ENCODE data around the gene EIF1AD.

Gene EIF1AD

DNA sequence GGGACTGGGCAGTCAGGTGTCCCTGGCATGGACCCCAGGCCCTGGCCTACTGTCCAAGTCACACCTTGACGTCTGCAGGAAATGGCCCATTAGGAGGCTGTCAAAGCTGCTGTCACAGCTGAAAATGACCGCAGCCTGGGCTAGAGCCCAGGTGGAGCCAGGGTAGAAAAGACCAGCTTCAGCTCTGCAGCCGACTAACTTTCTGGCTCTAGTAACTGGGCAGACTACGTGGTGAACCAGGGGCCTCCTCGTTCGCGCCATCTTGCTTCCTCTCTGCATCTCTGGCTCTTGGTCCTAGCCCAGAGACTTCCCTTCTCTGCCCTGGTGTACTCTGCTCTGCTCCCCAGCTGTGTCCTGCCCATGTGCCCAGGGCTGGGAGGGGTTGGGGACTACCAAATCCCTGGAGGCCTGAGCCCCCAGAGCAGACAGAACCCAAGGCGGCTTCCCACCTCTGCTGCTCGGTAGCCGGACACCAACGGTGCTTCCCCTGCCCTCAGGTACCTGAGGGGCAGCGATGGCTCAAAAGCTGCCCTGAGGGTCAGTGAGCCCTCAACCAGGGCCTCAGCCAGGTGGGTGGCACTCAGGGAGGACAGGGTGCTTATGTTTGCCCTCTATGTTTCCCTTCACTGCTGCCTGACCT, 20.7 kb downstream of the EIF1AD start:
- Histone ChIP-seq H4K20me1 (peaks cover 0 to 52% (median 10%) of the 10 kb centered on the region in 11 experiments; a peak in 9 of 22 replicates), H3K9me3 (replicated peaks in 1 of 11) (no peaks in the 10 kb centered on the region), H3K9ac (no peak overlapping the region), H3K36me3 (peaks cover 41 to 54% (median 42%) of the 10 kb centered on the region in 11 experiments), H3K27ac (no peak overlapping the region), H3K4me2 (no peak overlapping the region), H3K27me3 (no peaks in the 10 kb centered on the region), H3K4me3 (no peak overlapping the region), H3K4me1 (peaks cover 0 to 9% (median 0%) of the 10 kb centered on the region in 10 experiments; a peak in 9 of 20 replicates)
- TF ChIP-seq Cebpa-rat (IDR thresholded peaks at IDR 0.05), result no peak

DNA sequence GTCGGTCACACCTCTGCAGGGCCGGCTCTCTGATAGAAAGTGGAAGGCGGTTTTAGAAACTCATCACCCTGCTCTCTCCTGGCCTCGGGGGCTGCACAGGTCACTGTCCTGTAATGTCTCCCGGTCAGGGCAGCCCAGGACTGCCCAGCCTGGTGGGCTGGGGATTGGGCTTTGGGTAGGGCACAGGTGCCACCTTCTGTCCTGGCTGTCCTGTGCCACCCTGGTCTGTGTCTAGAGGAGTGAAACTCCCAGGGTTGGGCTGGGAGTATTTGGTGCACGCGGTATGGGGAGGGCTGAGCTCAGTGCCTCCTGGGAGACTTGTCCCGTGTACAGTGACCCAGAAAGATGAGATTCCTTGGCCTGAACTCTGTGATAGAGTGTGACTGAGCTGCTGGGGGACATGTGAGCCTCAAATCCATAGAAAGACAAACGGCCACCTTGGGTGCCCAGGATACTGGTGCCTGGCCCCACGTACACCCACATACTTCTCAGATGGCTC, 22.6 kb downstream of the EIF1AD start:
- no peaks in the 10 kb centered on the region for H3K27me3 ChIP-seq
- peaks cover 0 to 62% (median 12%) of the 10 kb centered on the region in 11 experiments; a peak in 9 of 22 replicates for H4K20me1 ChIP-seq
- no peak overlapping the region for H3K27ac ChIP-seq
- H3K4me2 ChIP-seq, result no peak overlapping the region
- peaks cover 48 to 62% (median 58%) of the 10 kb centered on the region in 11 experiments for H3K36me3 ChIP-seq
- H3K4me1 ChIP-seq, result peaks cover 0 to 5% (median 0%) of the 10 kb centered on the region in 10 experiments; a peak in 3 of 20 replicates
- H3K9me3 ChIP-seq (replicated peaks in 1 of 11), result no peaks in the 10 kb centered on the region
- TF ChIP-seq Cebpa-rat (IDR thresholded peaks at IDR 0.05), result no peak
- H3K4me3 ChIP-seq, result no peak overlapping the region
- no peak overlapping the region for H3K9ac ChIP-seq

DNA sequence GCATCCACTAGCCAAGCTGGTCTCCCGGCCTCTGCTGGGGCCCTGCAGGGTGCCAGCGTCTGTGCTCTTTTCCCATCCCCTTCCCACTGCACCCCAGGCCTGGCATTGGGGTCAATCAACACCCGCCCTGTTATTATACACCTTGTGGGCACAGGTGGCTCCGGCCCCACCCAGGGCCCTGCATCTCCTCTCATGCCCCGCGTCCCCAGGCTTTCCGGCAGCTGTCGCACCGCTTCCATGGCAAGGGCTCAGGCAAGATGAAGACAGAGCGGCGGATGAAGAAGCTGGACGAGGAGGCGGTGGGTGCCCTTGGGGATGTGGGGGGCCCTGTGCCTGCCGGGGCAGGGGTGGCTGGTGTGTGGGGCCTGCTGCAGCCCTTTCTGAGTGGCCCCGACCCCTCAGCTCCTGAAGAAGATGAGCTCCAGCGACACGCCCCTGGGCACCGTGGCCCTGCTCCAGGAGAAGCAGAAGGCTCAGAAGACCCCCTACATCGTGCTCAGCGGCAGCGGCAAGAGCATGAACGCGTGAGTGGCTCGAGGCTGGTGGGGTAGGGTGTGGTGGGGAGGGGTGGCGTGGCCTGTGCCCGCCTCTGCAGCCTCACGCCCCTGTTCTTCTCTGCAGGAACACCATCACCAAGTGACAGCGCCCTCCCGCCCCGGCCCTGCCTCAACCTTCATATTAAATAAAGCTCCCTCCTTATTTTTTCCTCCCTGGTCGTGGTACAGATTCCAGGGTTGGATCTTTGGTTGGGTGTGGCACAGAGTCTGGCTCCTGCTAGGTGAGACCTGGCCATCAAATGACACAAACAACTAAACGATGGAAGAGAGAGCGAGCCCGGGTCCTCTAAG, 23.3 kb downstream of the EIF1AD start:
- no peak overlapping the region for H3K27ac ChIP-seq
- no peaks in the 10 kb centered on the region for H3K9me3 ChIP-seq (replicated peaks in 1 of 11)
- TF ChIP-seq Cebpa-rat (IDR thresholded peaks at IDR 0.05), result no peak
- peaks cover 0 to 5% (median 0%) of the 10 kb centered on the region in 10 experiments; a peak in 3 of 20 replicates for H3K4me1 ChIP-seq
- peaks cover 0 to 65% (median 12%) of the 10 kb centered on the region in 11 experiments; a peak in 9 of 22 replicates for H4K20me1 ChIP-seq
- peaks cover 52 to 69% (median 62%) of the 10 kb centered on the region in 11 experiments for H3K36me3 ChIP-seq
- H3K4me2 ChIP-seq, result no peak overlapping the region
- H3K4me3 ChIP-seq, result no peak overlapping the region
- no peak overlapping the region for H3K9ac ChIP-seq
- H3K27me3 ChIP-seq, result no peaks in the 10 kb centered on the region

DNA sequence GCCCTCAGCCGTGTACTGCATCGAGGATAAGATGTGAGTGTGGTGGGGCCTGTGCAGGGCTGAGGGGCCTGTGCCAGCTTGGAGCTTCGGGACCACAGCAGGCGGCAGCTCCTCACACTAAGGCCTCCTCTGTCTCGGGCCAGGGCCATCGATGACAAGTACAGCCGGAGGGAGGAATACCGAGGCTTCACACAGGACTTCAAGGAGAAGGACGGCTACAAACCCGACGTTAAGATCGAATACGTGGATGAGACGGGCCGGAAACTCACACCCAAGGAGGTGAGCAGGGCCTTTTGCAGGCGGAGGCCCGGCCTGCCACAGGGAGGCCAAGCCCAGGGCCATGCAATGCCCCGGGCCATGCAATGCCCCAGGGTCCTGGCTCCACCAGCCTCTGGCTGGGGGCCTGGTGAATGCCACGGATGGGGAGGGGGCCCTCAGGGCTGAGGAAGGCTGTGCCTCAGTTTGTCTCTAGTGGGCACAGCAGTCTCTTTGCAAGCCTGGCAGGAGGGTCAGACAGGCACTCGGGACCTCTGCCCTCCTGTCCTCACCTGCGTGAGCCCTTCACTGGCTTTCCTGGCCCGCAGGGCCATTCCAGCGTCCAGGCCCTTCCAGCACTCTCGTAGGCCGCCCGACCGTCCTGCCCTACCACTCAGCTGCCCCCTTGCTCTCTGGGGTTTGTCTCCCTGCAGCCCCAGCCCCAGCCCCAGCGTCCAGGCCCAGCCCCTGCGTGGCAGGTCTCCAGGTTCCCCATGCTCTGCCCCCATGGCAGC, 24.2 kb downstream of the EIF1AD start:
- Histone ChIP-seq H3K27me3 (no peaks in the 10 kb centered on the region), H3K27ac (no peak overlapping the region), H4K20me1 (peaks cover 0 to 74% (median 12%) of the 10 kb centered on the region in 11 experiments; a peak in 9 of 22 replicates), H3K36me3 (peaks cover 60 to 76% (median 70%) of the 10 kb centered on the region in 11 experiments), H3K4me1 (peaks cover 0 to 5% (median 0%) of the 10 kb centered on the region in 10 experiments; a peak in 3 of 20 replicates), H3K9ac (peak overlapping the region in 1 of 11 experiments; percentile 21; a peak in 2 of 22 replicates), H3K4me3 (no peak overlapping the region), H3K9me3 (replicated peaks in 1 of 11) (no peaks in the 10 kb centered on the region), H3K4me2 (no peak overlapping the region)
- no peak for TF ChIP-seq Cebpa-rat (IDR thresholded peaks at IDR 0.05)

- no peaks in the 10 kb centered on the region for H3K27me3 ChIP-seq
- H3K4me3 ChIP-seq, result no peak overlapping the region
- H3K27ac ChIP-seq, result no peak overlapping the region
- H3K4me2 ChIP-seq, result no peak overlapping the region
- H3K9me3 ChIP-seq (replicated peaks in 1 of 11), result no peaks in the 10 kb centered on the region
- peaks cover 0 to 5% (median 0%) of the 10 kb centered on the region in 10 experiments; a peak in 3 of 20 replicates for H3K4me1 ChIP-seq
- no peak for TF ChIP-seq Cebpa-rat (IDR thresholded peaks at IDR 0.05)
- peaks cover 71 to 89% (median 83%) of the 10 kb centered on the region in 11 experiments for H3K36me3 ChIP-seq
- peak overlapping the region in 2 of 11 experiments; percentile 20 to 21; a peak in 2 of 22 replicates for H3K9ac ChIP-seq
- peaks cover 0 to 68% (median 12%) of the 10 kb centered on the region in 11 experiments; a peak in 9 of 22 replicates for H4K20me1 ChIP-seq
Measured at GRCh38 chr11:65976216-65977176, 25.5 kb downstream of the EIF1AD start.

DNA sequence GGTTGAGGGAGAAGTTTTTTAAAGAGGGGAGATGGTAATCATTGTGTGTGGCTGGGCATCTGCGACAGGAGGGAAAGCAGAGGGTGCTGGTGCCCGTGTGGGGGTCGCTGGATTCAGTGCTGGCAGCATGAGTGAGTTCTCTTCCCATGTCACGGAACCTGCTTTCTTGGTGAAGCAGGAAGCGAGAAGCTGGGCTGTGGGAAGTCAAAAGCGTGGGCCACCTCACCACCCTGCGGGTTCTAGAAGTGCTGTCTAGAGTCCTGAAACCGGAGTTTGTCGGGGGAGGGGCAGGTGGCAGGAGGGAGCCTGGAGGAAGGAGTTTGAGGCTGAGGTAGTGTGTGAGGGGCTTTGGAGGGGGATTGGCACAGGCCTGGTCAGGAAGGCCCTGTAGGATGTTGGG, 26.2 kb downstream of the EIF1AD start:
- Histone ChIP-seq H3K36me3 (peaks cover 71 to 90% (median 83%) of the 10 kb centered on the region in 11 experiments), H3K27me3 (no peaks in the 10 kb centered on the region), H3K9ac (no peak overlapping the region), H3K9me3 (replicated peaks in 1 of 11) (no peaks in the 10 kb centered on the region), H3K27ac (no peak overlapping the region), H3K4me3 (no peak overlapping the region), H4K20me1 (peaks cover 0 to 61% (median 12%) of the 10 kb centered on the region in 11 experiments; a peak in 9 of 22 replicates), H3K4me2 (no peak overlapping the region), H3K4me1 (no peaks in the 10 kb centered on the region; a peak in 1 of 20 replicates)
- no peak for TF ChIP-seq Cebpa-rat (IDR thresholded peaks at IDR 0.05)

GRCh38 chr11:65973439-65974110, 28.4 kb downstream of the EIF1AD start:
- Histone ChIP-seq H3K9me3 (replicated peaks in 1 of 11) (no peaks in the 10 kb centered on the region), H3K9ac (no peak overlapping the region), H3K4me1 (no peaks in the 10 kb centered on the region), H3K27ac (no peak overlapping the region), H3K36me3 (peaks cover 72 to 90% (median 84%) of the 10 kb centered on the region in 11 experiments), H3K27me3 (no peaks in the 10 kb centered on the region), H4K20me1 (peaks cover 0 to 59% (median 23%) of the 10 kb centered on the region in 11 experiments; a peak in 13 of 22 replicates), H3K4me3 (no peak overlapping the region), H3K4me2 (no peak overlapping the region)
- no peak for TF ChIP-seq Cebpa-rat (IDR thresholded peaks at IDR 0.05)

Data from BLaER1 treated with 17β-estradiol and CSF1 and Interleukin-3, amounts not matched to agents 10 nM and 100 nM (cell line).